MM.1S (cell line): ENCODE data around the gene PPM1H.

Experiments used
- DNase-seq: peaks from one replicate; pipeline ENCODE4 v3.0.0-alpha.2; 2015
- H2AFZ ChIP-seq: fragments of 300-600 bp; sonication (generic); 2 replicates; pipeline ENCODE4 v1.6.0; 2016; ENCODE audit warnings: antibody characterized with exemption, low read length
- H3F3A ChIP-seq: fragments of 300-600 bp; sonication (generic); 2 replicates; pipeline ENCODE4 v1.6.1; 2016; ENCODE audit warnings: mild to moderate bottlenecking, antibody characterized with exemption, low read length, moderate library complexity, mixed read lengths; ENCODE audit not compliant: insufficient read depth
- H3K27ac ChIP-seq: fragments of 300-600 bp; sonication (generic); 2 replicates; pipeline ENCODE4 v1.5.1; 2016; ENCODE audit warnings: mild to moderate bottlenecking, low read length
- H3K27me3 ChIP-seq: fragments of 300-600 bp; sonication (generic); replicated peaks from 2 replicates; pipeline ENCODE4 v1.6.0; 2016; ENCODE audit warnings: low read length; ENCODE audit not compliant: insufficient read depth
- H3K36me3 ChIP-seq: fragments of 300-600 bp; sonication (generic); replicated peaks from 2 replicates; pipeline ENCODE4 v1.6.1; 2016; ENCODE audit warnings: mild to moderate bottlenecking, low read length, mixed read lengths; ENCODE audit not compliant: insufficient read depth
- H3K4me1 ChIP-seq: fragments of 300-600 bp; sonication (generic); 2 replicates; pipeline ENCODE4 v1.6.1; 2016; ENCODE audit warnings: low read length, mixed read lengths
- H3K4me2 ChIP-seq: fragments of 300-600 bp; sonication (generic); 2 replicates; pipeline ENCODE4 v1.6.0; 2016; ENCODE audit warnings: low read depth, low read length
- H3K4me3 ChIP-seq: fragments of 300-600 bp; sonication (generic); 2 replicates; pipeline ENCODE4 v1.5.1; 2016; ENCODE audit warnings: low read length, mixed read lengths
- H3K79me2 ChIP-seq: fragments of 300-600 bp; sonication (generic); 2 replicates; pipeline ENCODE4 v1.6.1; 2016; ENCODE audit warnings: mixed run types, low read length, mixed read lengths
- H3K9ac ChIP-seq: fragments of 300-600 bp; sonication (generic); 2 replicates; pipeline ENCODE4 v1.6.1; 2016; ENCODE audit warnings: low read length, mixed read lengths
- H3K9me2 ChIP-seq: fragments of 300-600 bp; sonication (generic); replicated peaks from 2 replicates; pipeline ENCODE4 v1.6.1; 2016; ENCODE audit warnings: mild to moderate bottlenecking, low read length, mixed read lengths; ENCODE audit not compliant: insufficient read depth
- H3K9me3 ChIP-seq: fragments of 300-600 bp; sonication (generic); replicated peaks from 2 replicates; pipeline ENCODE4 v1.6.1; 2016; ENCODE audit warnings: mild to moderate bottlenecking, low read length, mixed read lengths; ENCODE audit not compliant: insufficient read depth
- H4K20me1 ChIP-seq: fragments of 300-600 bp; sonication (generic); 2 replicates; pipeline ENCODE4 v1.6.1; 2016; ENCODE audit warnings: mild to moderate bottlenecking, low read length, moderate library complexity, mixed read lengths; ENCODE audit not compliant: insufficient read depth
- EZH2 ChIP-seq: fragments of 300-600 bp; sonication (generic); optimal IDR thresholded peaks from 2 replicates; pipeline ENCODE3; 2017; ENCODE audit warnings: low read depth, mild to moderate bottlenecking, antibody characterized with exemption, low read length, mixed read lengths
- EZH2phosphoT487 ChIP-seq: fragments of 300-600 bp; sonication (generic); IDR thresholded peaks from 2 replicates; pipeline ENCODE4 v1.6.1; 2018; ENCODE audit warnings: antibody characterized with exemption, low read length
- TF ChIP-seq, protein P1 (sequence below): fragments of 300-600 bp; sonication (generic); IDR thresholded peaks from 2 replicates; pipeline ENCODE4 v1.5.1; 2016; ENCODE audit warnings: antibody characterized with exemption, low read length, mixed read lengths

The PPM1H gene

DNA sequence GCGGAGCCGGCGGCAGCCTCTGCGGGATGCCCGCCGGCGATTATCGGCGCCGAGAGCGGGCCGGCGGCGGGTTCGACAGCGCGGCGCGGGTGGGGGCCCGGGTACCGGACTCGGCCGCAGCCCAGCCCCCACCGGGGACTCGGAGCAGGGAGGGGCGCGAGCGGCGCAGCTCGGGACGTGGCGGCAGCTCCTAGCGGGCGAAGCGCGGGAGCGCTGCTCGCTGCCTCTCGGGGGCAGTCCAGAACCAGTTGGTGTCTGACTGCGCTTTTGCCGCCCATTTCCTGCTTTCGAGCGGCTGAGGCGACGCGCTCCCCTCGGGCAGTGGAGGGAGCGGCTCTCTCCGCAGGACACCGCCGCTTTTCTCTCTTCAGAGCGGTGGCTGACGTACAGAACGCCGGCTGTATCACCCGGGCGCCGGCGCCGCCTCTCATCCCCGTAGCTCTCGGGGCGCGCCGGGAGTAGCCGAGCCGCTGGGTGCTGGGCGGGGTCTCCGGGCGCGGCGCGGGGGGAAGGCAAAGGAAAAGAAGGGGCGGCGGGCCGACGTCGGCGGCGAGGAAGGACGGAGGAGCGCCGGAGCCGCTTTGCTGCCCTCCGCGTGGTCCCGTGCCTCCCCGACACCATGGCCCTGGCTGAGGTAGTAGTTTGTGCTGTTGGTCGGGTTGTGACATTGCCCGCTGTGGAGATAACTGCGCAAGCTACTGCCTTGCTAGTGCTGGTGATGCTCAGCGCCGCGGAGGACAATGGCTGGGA is 331.7 kb downstream of the PPM1H start:
- TF ChIP-seq, protein P1, sequence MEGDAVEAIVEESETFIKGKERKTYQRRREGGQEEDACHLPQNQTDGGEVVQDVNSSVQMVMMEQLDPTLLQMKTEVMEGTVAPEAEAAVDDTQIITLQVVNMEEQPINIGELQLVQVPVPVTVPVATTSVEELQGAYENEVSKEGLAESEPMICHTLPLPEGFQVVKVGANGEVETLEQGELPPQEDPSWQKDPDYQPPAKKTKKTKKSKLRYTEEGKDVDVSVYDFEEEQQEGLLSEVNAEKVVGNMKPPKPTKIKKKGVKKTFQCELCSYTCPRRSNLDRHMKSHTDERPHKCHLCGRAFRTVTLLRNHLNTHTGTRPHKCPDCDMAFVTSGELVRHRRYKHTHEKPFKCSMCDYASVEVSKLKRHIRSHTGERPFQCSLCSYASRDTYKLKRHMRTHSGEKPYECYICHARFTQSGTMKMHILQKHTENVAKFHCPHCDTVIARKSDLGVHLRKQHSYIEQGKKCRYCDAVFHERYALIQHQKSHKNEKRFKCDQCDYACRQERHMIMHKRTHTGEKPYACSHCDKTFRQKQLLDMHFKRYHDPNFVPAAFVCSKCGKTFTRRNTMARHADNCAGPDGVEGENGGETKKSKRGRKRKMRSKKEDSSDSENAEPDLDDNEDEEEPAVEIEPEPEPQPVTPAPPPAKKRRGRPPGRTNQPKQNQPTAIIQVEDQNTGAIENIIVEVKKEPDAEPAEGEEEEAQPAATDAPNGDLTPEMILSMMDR: peak; percentile 40
- no peak for TF ChIP-seq EZH2phosphoT487
- H3F3A ChIP-seq: peaks cover 29% of the 10 kb centered on the region
- no peaks in the 10 kb centered on the region; the same call in 1 of the 2 replicates for H3K9me2 ChIP-seq
- peak overlapping the region; percentile 92 for H2AFZ ChIP-seq
- H3K4me3 ChIP-seq: peak overlapping the region; percentile 75
- H3K9me3 ChIP-seq: no peaks in the 10 kb centered on the region
- H3K4me1 ChIP-seq: peaks cover 25% of the 10 kb centered on the region
- H3K27ac ChIP-seq: peak overlapping the region; percentile 100
- H3K4me2 ChIP-seq: peak overlapping the region; percentile 56
- H3K27me3 ChIP-seq: no peaks in the 10 kb centered on the region
- H4K20me1 ChIP-seq: no peaks in the 10 kb centered on the region
- no peaks in the 10 kb centered on the region for H3K36me3 ChIP-seq
- peaks cover 21% of the 10 kb centered on the region for H3K79me2 ChIP-seq
- peak overlapping the region; percentile 100 for H3K9ac ChIP-seq
- peak; percentile 92 for DNase-seq

DNA sequence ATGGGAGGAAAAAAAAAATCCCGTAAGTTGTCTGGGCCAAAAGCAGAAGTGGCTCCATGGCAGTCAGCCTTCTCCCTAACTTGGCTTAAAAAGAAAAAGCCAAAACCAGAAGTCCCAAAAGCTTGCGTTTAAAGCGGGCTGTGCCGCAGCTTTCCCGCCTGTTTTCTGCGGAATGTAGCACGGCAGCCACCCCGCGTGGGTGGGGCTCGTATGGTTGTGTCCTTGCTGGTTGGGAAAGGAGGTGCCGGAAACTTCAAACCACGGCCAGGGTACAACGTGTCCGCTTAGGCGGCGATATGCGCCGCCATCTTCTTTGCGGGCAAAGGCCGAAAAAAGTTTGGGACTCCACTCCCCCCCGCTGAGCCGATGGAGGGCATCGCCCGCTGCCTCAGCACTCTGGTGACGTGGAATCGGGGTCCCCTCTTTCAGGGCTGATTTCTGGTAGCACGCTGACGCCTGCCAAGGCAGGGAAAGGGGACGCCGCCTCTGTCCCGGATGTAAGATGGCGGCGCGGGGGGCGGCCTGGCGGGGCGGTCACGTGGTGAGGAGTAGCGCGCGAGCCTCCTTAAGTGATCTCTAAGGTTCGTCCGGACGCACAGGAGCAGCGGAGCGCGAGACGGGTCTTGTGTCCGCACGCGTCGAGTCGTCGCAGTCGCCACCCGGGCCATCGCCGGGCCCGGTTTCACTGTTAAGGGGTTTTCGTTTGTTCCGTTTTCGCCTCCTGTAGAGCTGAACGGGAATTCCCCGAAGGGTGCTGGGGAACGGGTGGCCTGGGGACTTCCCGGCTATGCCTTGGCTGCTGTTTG is 332.5 kb downstream of the PPM1H start:
- no peaks in the 10 kb centered on the region for H3K36me3 ChIP-seq
- H3K27ac ChIP-seq: peak overlapping the region; percentile 100
- peak overlapping the region; percentile 92 for H2AFZ ChIP-seq
- H3K27me3 ChIP-seq: no peaks in the 10 kb centered on the region
- peak overlapping the region; percentile 100 for H3K9ac ChIP-seq
- H3K9me2 ChIP-seq: no peaks in the 10 kb centered on the region; the same call in 1 of the 2 replicates
- peak overlapping the region; percentile 75 for H3K4me3 ChIP-seq
- TF ChIP-seq, protein P1: no peak
- TF ChIP-seq EZH2phosphoT487 (no peak), EZH2 (no peak)
- peaks cover 29% of the 10 kb centered on the region for H3F3A ChIP-seq
- peaks cover 21% of the 10 kb centered on the region for H3K79me2 ChIP-seq
- peak overlapping the region; percentile 56 for H3K4me2 ChIP-seq
- peak; percentile 90 for DNase-seq
- no peaks in the 10 kb centered on the region for H3K9me3 ChIP-seq
- peaks cover 25% of the 10 kb centered on the region for H3K4me1 ChIP-seq
- H4K20me1 ChIP-seq: no peaks in the 10 kb centered on the region

DNA sequence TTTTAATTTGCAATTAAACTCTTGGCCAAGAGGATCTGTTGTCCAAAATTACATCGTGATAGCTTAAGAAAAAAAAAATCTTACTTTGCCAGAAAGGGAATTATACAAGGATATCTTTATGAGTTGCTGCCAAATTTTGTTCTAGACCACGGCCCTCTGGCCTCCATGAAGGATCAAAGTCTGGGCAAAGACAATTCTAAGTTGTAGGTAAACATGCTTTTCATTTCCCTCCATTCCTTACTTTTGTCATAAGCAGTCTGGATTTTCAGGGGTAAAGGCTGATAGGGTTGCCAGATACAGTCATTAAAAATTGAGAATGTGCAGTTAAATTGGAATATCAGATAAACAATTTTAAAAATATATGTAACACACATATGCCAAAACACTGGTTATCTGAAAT is 333.2 kb downstream of the PPM1H start:
- Histone ChIP-seq H3K4me2 (peak overlapping the region; percentile 56), H3K36me3 (no peaks in the 10 kb centered on the region), H3K27ac (peak overlapping the region; percentile 100), H3K9me2 (no peaks in the 10 kb centered on the region; the same call in 1 of the 2 replicates), H3K4me3 (peak overlapping the region; percentile 75), H2AFZ (peak overlapping the region; percentile 92), H3K9me3 (no peaks in the 10 kb centered on the region), H3F3A (peaks cover 29% of the 10 kb centered on the region), H4K20me1 (no peaks in the 10 kb centered on the region), H3K4me1 (peaks cover 25% of the 10 kb centered on the region), H3K27me3 (no peaks in the 10 kb centered on the region), H3K79me2 (peaks cover 21% of the 10 kb centered on the region), H3K9ac (peak overlapping the region; percentile 100)
- TF ChIP-seq, protein P1: no peak
- TF ChIP-seq EZH2phosphoT487 (no peak), EZH2 (no peak)
- DNase-seq: peak; percentile 22
